IPS-20b (cell line): Measurements from ENCODE around the gene PDE8A.
"Not testable (repeated sequence)": the region's sequence is repeated elsewhere in the genome, so short reads cannot be mapped to it uniquely, and the experiment has no call there.

Source experiments
- H3K27ac ChIP-seq: one replicate; pipeline ENCODE4 v1.5.1; 2013; ENCODE audit warnings: low read length
- H3K27me3 ChIP-seq: 2 replicates; pipeline ENCODE4 v1.6.1; 2013; ENCODE audit warnings: mild to moderate bottlenecking, low read length, inconsistent platforms; ENCODE audit not compliant: insufficient read depth
- H3K36me3 ChIP-seq: 2 replicates; pipeline ENCODE4 v1.6.1; 2013; ENCODE audit warnings: low read depth, mild to moderate bottlenecking, inconsistent platforms, low read length, moderate library complexity; ENCODE audit not compliant: insufficient read depth
- H3K4me1 ChIP-seq: 2 replicates; pipeline ENCODE4 v1.6.1; 2013; ENCODE audit warnings: mild to moderate bottlenecking, control low read depth, inconsistent platforms, low read length, moderate library complexity; ENCODE audit not compliant: insufficient read depth
- H3K4me3 ChIP-seq: 2 replicates; pipeline ENCODE4 v1.5.1; 2013; ENCODE audit warnings: mild to moderate bottlenecking, low read length, inconsistent platforms
- H3K9ac ChIP-seq: 2 replicates; pipeline ENCODE4 v1.6.1; 2013; ENCODE audit warnings: low read depth, mild to moderate bottlenecking, inconsistent platforms, low read length, moderate library complexity
- H3K9me3 ChIP-seq: 2 replicates; pipeline ENCODE4 v1.6.1; 2013; ENCODE audit warnings: mild to moderate bottlenecking, low read depth, low read length, inconsistent platforms; ENCODE audit not compliant: insufficient read depth

Gene PDE8A

DNA sequence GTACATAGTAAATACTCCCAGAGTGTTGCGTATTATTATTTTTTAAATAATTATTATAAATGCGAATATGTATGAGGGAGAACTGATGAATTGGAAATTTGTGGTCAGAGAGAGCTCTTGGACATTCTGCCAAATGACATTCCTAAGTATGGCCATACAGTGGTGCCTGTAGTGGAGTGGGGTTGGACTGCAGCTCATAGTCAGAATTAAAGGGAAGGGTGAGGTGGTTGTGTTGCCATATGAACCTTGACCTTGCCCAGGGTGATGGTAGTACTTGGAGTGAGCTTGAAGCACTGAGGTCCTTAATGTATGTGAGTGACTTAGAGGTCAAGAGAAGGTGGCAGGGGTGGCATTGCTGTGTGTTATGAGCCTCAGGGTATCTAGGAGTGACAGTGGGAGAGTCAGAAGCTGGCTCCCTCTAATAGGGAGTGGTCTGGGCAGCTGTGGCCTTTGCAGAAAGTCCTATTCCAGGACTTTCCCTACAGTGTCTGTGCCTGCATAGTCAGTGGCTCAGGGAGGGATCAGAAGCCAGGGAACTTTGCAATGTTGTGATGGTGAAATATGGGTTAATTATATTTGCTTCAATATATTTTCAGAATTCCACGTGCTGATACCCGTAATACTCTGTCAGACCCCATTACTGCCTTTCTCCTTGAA lies 26.2 kb downstream of the PDE8A start:
- Histone ChIP-seq H3K4me3 (no peak overlapping the region), H3K27ac (no peak overlapping the region), H3K4me1 (no peaks in the 10 kb centered on the region), H3K36me3 (no peaks in the 10 kb centered on the region), H3K9me3 (no peaks in the 10 kb centered on the region), H3K9ac (no peak overlapping the region), H3K27me3 (no peaks in the 10 kb centered on the region)

DNA sequence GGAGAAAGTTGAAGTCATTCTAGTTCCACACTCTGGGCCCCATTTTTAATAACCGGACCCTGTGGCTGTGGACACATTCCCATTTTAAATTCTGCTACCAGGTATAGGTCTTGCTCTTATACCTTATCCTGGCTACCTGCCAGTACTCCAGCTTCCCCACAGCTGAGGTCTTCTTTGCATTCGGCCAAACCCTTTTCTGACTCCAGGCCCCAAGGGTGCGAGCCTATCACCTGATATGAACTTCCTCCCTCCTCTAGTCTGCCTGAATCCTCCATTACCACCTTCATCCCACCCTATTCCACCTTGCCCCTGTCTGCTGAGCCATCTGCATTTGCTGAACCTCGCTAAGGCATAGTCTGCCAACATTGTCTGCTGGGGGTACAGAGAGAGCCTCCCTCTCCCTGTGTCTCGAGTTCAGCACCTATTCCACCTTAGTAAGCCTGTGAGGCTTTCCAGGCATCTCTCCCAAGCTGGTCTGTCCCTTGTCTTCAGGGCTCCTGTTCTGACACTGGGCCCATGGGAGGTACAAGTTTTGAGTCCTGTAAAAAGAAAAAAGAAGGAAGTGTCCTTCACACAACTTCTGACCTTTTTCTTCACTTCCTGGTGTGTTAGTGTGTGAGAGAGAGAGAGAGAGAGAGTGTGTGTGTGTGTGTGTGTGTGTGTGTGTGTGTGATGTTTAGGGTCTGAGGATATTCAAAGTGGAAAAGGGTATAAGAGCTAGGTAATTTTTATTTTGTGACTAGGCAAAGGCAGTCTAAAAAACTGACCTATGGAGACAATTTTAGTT lies 27.0 kb downstream of the PDE8A start:
- no peak overlapping the region for H3K9ac ChIP-seq
- H3K36me3 ChIP-seq = no peaks in the 10 kb centered on the region
- H3K4me3 ChIP-seq = no peak overlapping the region
- no peaks in the 10 kb centered on the region for H3K4me1 ChIP-seq
- no peak overlapping the region for H3K27ac ChIP-seq
- no peaks in the 10 kb centered on the region for H3K9me3 ChIP-seq
- no peaks in the 10 kb centered on the region for H3K27me3 ChIP-seq

DNA sequence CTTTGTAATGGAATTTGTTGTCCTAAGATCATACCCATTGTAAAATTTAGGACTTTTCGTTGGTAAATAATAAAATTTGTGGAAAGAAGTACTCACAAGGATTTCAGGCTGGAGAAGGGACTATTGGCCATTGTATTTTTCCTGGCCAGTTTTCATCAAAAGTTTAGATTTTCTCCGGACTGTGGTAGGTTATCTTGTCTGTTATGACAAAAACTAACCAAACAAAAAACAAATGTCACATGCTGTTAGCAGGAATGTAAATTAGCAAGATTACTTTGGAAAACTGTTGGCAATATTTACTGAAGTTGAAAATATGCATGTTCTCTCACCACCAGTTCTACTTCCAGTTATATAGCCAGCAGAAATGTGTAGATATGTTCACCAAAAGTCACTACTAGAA lies 27.8 kb downstream of the PDE8A start:
- no peaks in the 10 kb centered on the region for H3K9me3 ChIP-seq
- no peak overlapping the region for H3K9ac ChIP-seq
- H3K27me3 ChIP-seq = no peaks in the 10 kb centered on the region
- H3K27ac ChIP-seq = no peak overlapping the region
- no peak overlapping the region for H3K4me3 ChIP-seq
- H3K36me3 ChIP-seq = no peaks in the 10 kb centered on the region
- H3K4me1 ChIP-seq = no peaks in the 10 kb centered on the region

DNA sequence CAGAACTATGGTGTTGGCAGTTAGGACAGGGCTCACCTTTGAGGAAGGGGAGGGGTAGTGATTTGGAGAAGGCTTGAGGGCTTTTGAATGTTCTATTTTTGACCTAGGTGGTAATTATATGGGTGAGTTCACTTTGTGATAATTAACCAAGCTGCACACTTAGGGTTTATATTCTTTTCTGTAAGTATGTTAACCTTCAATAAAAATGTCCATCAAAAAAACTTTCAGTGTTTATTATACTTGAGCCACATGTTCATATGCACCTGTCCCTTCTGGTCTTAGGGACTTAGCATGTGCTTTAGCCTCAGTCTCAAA lies 28.4 kb downstream of the PDE8A start:
- Histone ChIP-seq H3K27ac (no peak overlapping the region), H3K9me3 (no peaks in the 10 kb centered on the region), H3K4me1 (no peaks in the 10 kb centered on the region), H3K27me3 (no peaks in the 10 kb centered on the region), H3K4me3 (no peak overlapping the region), H3K9ac (no peak overlapping the region), H3K36me3 (no peaks in the 10 kb centered on the region)

DNA sequence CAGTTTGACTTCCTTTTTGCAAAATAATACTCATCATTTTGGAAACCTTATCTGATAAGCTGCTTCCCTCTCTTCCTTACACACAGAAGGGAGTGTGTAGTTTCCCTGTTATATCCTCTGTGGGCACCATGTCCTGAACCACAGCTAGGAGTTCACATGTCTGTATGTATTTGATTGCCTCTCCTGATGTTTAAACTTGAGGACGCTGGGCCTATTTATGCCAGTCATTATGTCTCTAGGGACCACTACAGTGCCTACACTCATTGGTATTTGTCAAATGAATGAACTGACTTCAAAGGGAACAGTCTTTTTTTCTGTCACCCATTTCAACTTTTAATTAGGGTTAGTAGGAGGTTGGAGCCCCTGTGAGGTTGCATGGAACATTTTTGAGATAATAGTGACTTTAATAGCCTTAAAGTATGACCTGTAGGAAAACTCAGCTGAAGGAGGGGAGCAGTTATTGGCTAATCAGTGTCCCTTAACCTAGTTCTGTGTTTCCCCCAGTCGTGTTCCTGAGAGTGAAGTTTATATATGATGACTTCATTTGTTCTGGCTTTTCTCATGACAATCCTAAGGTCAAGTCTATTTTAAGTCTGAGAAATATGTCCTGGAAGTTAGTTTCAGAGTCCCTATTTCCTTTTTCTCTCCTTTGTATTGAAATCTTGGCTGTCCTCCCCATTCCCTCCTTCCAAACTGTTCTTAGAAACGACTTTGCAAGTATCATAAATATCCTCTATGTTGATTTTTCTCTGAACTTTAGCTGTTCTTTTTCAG lies 28.9 kb downstream of the PDE8A start:
- Histone ChIP-seq H3K36me3 (no peaks in the 10 kb centered on the region), H3K4me1 (no peaks in the 10 kb centered on the region), H3K4me3 (no peak overlapping the region), H3K9ac (no peak overlapping the region), H3K9me3 (no peaks in the 10 kb centered on the region), H3K27me3 (no peaks in the 10 kb centered on the region), H3K27ac (no peak overlapping the region)

DNA sequence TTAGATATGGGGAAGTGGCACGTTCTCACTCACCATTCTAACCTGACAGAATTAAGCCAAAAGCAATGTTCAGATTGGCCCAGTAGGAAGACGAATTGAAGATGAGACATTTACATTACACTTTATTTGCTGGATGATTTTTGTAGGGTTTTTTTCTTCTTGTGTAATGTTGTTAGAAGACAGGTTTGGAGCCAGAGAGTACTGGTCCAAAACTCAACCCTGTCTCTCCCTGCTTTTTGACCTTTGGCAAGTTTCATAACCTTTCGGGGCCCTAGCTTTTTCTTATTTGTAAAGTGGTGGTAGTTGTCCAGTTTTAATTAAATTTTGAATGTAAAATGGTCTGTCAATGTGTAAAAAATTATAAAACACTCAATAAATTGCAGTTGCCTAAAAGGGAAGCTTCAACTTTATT lies 29.5 kb downstream of the PDE8A start:
- no peaks in the 10 kb centered on the region for H3K27me3 ChIP-seq
- H3K4me1 ChIP-seq = no peaks in the 10 kb centered on the region
- no peak overlapping the region for H3K9ac ChIP-seq
- no peaks in the 10 kb centered on the region for H3K9me3 ChIP-seq
- no peak overlapping the region for H3K4me3 ChIP-seq
- H3K27ac ChIP-seq = no peak overlapping the region
- H3K36me3 ChIP-seq = no peaks in the 10 kb centered on the region

DNA sequence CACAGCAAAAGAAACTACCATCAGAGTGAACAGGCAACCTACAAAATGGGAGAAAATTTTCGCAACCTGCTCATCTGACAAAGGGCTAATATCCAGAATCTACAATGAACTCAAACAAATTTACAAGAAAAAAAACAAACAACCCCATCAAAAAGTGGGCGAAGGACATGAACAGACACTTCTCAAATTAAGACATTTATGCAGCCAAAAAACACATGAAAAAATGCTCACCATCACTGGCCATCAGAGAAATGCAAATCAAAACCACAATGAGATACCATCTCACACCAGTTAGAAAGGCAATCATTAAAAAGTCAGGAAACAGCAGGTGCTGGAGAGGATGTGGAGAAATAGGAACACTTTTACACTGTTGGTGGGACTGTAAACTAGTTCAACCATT lies 30.1 kb downstream of the PDE8A start:
- not testable (repeated sequence) for H3K27me3 ChIP-seq, H3K27ac ChIP-seq, H3K9ac ChIP-seq, H3K4me1 ChIP-seq, H3K4me3 ChIP-seq, H3K36me3 ChIP-seq, H3K9me3 ChIP-seq

DNA sequence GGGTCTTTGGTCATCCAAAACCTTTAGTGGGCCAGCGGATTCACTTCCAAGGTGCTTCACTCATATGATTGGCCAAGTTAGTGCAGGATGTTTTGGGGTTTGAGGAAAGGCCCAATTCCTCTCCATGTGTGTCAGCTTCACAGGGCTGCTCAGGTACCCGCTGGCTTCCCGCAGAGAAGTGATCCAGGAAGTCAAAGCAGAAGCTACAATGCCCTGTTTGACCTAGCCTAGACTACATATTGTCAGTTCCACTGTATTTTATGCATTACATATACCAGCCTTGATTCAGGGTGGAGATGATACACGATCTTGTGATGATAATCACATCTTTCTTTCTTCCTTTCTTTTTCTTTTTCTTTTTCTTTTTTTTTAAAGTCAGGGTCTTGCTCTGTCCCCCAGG lies 32.1 kb downstream of the PDE8A start:
- H3K27me3 ChIP-seq = no peaks in the 10 kb centered on the region
- no peaks in the 10 kb centered on the region for H3K9me3 ChIP-seq
- H3K4me3 ChIP-seq = no peak overlapping the region
- H3K36me3 ChIP-seq = no peaks in the 10 kb centered on the region
- H3K27ac ChIP-seq = no peak overlapping the region
- no peaks in the 10 kb centered on the region for H3K4me1 ChIP-seq
- no peak overlapping the region for H3K9ac ChIP-seq

DNA sequence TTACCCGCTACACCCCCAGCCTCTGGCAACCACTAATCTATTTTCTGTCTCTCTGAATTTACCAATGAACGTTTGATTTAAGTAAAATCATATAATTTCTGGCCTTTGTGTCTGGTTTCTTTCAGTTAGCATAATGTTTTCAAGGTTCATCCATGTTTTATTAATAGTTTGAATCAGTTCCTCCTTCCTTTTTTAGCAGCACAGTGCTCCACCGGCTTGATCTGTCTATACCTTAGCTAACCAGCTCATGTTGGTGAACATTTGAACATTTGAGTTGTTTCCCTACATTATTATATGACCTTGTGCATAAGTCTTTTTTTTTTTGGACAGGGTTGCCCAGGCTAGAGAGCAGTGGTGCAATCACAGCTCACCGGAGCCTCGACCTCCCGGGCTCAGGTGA lies 33.3 kb downstream of the PDE8A start:
- H3K27ac ChIP-seq = no peak overlapping the region

DNA sequence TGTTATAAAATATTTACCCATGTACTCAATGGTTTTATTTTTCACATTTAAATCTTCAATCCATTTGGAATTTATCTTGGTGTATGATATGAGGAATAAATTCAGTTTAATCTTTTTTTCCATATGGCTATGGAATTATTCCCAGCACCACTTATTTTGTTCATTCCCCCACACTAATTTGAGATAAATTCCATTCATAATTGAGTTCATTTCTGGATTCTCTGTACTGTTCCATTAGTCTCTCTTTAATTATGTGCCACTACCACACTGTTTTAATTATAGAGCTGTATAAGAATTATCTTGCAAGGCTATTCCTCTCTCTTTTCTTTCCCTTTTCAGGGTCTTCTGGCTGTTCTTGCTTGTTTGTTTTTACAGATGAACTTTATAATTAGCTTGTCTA lies 34.6 kb downstream of the PDE8A start:
- Histone ChIP-seq H3K4me3 (no peak overlapping the region), H3K27ac (no peak overlapping the region), H3K4me1 (no peaks in the 10 kb centered on the region), H3K9me3 (no peaks in the 10 kb centered on the region), H3K36me3 (no peaks in the 10 kb centered on the region), H3K27me3 (no peaks in the 10 kb centered on the region), H3K9ac (no peak overlapping the region)

More for the DNA sequence above, 33.3 kb downstream of the PDE8A start:
- H3K9ac ChIP-seq = no peak overlapping the region
- H3K4me1 ChIP-seq = no peaks in the 10 kb centered on the region
- no peak overlapping the region for H3K4me3 ChIP-seq
- H3K9me3 ChIP-seq = no peaks in the 10 kb centered on the region
- no peaks in the 10 kb centered on the region for H3K36me3 ChIP-seq
- no peaks in the 10 kb centered on the region for H3K27me3 ChIP-seq

DNA sequence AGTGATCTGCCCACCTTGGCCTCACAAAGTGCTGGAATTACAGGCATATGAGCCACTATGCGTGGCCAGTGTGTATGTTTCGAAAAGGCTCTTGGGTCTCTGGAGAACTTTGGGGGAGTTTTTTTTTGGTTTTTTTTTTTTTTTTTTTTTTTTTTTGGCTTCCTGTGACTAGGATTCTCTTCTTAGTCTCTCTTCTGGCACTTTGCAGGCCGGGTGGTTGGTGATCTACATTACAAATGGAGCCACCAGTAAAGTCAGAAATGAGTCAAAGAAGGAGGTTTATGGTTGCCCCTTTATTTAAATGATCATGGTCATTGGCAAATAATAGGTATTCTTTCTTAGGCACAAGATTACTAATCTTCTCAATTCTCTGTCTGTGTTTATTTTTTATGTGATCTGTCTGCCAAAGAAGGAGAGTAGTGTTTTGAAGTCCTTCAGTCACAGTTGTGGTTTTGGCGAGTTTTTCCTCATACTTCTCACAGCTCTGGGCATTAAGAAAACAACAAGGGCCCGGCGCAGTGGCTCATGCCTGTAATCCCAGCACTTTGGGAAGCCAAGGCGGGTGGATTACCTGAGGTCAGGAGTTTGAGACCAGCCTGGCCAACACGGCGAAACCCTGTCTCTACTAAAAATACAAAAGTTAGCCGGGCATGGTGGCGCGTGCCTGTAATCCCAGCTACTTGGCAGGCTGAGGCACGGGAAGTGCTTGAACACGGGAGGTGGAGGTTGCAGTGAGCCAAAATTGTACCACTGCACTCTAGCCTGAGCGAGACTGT lies 38.3 kb downstream of the PDE8A start:
- Histone ChIP-seq H3K36me3 (no peaks in the 10 kb centered on the region), H3K27ac (no peak overlapping the region), H3K4me1 (peaks cover 10% of the 10 kb centered on the region), H3K9ac (no peak overlapping the region), H3K9me3 (no peaks in the 10 kb centered on the region), H3K27me3 (no peaks in the 10 kb centered on the region), H3K4me3 (no peak overlapping the region)
